GM21786 (cell line): ENCODE data around the gene B3GALNT1.

ENCODE experiments used
- ATAC-seq: cut with Tn5 transposase; IDR thresholded peaks from one replicate; pipeline ENCODE4 v1.9.1; 2021; ENCODE audit not compliant: unreplicated experiment

Gene B3GALNT1

DNA sequence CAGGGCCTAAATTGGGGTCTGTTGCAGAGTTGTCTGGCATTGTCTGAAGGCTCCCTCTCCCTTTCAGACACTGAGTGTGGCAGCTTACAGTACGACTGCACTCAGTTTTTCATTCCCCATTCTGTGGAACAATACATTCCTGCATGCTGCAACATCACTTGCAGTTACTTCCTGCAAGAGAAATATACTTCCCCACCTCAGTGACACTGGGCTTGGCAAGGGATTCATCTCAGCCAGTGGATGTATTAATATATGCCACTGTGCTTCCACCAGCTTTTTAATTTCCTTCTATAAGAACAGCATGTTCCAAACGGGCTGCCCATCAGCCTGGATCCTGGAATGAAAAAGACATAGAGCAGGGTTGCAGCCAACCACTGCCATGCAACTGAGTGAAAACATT lies 23.1 kb downstream of the B3GALNT1 start:
- peak; percentile 18 for ATAC-seq

DNA sequence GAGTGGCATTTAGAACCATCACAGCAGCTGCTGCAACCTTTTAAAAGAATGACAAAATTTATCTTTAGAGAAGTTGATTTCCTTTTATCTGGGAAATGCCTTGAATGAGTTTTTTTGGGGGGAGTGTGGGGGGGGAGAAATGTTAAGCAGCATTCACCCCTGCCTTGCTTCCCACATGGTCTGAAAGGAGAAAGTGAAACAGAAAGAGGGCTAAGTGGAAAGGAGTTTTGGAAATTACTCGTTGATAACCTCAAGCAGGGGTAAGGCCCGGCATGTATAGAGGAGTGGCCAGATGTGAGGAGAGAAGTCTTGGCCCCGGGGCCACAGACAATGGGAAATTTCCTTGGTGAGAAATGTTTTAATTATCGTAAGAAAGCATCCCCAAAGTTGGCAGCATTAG lies 23.5 kb downstream of the B3GALNT1 start:
- peak; percentile 92 for ATAC-seq

DNA sequence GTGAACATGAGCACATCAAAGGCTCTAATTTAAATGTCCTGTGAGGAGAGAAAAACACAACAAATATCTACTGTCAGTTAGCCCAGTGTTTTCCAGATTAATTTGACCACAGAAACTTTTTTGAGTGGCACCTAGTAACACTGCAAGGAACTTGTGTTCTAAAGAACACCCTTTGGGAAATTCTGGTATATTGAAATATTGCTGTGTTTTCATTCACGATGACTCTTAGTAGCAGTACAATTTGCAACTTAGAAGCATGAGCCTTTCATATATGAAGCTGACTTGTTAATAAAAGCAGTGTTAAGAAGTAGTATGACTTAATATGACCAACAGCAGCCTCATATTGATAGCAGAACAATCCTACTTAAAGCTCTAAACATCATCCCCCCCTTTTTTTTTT lies 32.0 kb downstream of the B3GALNT1 start:
- no peak for ATAC-seq

DNA sequence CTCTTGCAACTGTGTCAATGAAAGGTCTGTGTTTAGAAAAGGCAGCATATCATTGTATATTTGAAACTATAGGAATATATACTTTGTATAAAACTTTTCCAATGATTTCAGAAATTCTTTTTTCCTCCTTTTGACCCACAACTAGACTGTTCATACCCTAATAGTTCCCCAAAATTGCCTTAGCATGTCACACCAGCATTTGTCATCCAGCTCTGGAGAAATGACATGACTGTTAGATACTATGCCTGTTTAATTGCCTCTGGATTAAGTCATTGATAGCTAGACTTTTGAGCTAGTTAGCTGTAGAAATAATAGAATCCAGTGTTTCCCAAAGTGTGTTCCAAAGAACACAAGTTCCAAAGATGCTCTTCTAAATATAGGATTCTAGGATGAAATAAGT lies 32.4 kb downstream of the B3GALNT1 start:
- no peak for ATAC-seq

DNA sequence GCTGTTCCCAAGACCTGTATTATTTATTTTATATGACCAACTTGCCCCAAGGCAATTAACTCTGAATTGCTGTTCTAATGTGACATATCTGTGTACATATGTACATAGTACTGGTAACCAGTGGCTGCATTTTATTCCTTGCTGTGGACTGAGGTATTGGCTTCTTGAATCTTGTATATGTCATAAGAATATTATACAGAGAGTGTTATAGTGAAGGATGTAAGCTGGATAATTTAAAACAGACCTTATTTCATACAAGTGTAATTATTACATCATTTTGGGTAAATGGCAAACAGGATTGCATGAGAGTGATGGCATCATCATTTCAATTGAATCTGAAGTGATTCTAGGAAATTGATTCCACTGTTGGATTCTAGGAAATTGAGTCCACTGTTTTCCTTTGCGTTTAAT lies 32.9 kb downstream of the B3GALNT1 start:
- ATAC-seq, result no peak

DNA sequence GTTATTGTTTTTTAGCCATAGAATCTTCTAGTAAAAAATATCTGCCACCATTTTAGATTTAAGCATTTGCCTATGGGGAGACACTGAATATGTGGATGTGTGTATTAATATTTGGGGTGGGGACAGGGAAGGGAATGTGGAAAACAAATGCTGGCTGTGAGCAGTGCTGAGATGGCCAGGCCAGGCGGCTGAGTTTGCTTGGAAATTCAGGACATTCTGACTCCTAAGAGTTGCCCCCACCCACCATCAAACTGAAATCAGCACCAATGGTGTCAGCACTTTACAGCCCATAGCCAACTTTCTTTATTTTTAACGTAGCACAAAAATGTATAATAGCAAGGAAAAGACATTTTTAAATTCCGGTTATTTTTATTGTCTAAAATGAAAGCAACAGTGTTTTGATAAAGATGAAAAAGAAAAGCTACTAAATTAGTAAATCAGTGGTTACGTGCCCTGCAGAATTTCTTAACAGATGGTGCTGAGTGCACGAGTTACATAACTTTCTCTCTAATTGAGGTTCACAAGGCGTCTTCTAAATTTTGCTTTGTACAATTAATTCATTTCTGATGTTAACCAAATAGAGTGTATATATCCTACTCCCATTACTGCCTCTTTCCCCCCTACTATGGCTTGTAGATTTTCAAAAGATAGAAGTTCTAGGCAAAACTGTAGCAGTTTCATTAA lies 34.0 kb downstream of the B3GALNT1 start:
- ATAC-seq, result no peak

DNA sequence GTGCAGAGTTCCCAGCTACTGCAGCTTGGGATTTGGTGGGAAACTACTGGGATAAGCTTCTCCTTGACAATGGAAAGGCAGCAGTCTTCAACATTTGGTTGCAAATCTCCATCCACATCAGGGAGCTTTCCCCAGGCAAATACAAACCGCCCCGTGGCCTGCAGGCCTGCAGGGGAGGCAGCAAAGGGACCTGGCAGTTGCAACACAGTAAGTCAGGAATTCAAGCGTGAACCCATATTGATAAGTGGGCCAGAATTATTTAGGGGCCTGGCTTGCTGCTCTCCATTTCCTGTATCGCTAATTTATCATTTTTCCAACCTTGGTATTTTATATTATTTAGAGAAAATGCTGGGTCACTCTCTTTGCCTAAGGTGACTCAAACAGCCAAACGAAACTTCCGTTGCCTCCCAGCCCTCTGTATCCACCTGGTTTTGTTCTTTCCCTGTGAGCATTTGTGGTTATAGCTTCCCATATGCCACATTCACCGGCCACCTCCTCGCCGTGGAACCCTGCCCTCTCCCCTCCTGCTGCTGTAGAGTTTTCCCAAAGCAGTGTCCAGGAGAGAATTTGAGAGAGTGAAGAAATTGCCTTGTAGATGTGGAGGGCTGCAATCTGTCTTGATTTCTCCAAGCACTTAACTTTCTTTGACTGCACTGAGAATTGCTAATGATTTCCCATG lies 34.8 kb downstream of the B3GALNT1 start:
- no peak for ATAC-seq

DNA sequence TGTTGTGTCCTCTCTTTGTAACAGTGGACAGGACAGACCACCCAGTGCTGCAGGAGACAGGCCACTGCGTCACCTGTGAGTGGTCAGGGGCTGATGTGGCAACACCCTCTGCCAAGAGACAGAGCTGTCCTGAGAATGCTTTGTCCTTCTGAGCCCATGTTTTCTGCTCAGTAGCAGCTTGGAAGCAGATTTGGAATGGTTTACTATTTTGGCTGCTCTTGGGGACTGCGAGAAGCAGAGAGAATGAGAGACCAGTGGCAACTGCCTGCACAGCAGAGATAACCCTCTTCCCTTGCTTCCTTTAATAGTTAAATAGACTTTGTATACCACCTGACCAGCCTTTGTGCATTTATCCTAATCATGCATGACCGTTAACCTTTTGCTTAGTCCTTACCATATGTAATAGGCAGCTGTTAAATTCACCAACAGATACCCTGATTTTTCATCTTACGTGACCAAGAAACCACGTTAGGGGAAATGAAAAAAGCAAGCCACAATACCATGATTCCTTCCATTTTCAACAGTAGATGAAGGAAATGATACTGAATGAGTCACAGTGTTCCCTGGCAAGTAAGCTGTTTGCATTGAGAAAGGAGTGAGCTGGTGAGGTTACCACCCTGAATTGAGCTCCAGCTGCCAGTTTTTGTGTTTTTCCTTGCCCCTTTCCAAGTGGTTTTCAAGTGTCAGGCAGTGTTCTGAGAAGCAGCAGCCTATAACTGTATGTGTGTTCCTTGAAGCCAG lies 35.5 kb downstream of the B3GALNT1 start:
- ATAC-seq, result peak; percentile 96

DNA sequence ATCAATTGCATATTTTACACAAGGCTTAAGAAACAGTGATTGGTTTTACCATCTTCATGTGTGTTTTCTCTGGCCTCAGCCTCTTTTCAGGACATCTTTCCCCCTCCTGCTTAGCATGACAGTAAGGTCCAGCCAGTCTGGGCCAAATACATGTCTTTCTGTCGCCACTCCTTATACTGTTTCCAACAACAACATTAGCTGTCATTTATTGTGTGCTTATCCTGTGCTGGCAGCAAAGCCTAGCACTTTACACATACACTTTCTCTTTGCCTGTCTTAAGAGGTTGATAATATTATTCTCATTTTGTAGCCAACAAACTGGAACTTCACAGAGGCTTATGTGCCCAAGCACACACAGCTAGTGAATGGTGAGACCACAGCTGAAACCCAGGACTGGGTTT lies 37.8 kb downstream of the B3GALNT1 start:
- ATAC-seq, result no peak

DNA sequence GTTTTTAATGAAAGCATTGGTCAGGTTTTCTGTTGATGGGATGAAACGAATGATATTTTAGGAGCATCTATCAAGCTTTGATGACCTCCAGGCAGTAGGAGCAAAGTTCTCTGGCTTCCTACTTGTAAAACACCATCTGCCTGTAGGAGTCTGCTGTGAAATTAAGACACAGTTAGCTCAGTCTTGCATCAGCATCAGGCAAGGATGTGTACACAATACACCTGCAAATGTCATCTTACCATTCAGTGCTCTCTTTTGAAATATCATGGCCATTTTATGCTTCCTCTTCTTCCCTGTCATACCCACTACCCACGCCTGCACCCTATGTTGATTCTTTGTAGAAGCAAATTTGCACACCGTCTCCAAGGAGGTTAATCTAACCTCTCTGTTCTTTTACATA lies 38.2 kb downstream of the B3GALNT1 start:
- ATAC-seq, result no peak

DNA sequence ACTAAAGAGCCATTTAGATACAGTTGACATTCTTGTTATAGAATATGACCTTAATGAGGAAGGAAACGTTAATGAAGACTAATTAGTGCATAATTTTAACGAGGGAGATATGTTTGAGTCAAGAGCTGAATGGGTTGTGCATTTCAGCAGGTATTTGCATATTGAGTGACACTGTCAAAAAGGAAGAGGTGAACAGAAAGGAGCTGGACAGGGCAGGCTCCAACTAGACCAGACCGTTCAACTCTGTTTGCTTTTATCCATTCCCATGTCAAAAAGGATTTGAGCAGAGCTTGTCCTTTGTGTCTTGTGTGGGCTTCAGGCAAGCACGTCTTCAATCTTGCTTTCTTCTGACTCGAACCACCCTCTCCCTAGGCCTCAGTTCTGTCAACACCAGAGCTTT lies 40.7 kb downstream of the B3GALNT1 start:
- no peak for ATAC-seq

DNA sequence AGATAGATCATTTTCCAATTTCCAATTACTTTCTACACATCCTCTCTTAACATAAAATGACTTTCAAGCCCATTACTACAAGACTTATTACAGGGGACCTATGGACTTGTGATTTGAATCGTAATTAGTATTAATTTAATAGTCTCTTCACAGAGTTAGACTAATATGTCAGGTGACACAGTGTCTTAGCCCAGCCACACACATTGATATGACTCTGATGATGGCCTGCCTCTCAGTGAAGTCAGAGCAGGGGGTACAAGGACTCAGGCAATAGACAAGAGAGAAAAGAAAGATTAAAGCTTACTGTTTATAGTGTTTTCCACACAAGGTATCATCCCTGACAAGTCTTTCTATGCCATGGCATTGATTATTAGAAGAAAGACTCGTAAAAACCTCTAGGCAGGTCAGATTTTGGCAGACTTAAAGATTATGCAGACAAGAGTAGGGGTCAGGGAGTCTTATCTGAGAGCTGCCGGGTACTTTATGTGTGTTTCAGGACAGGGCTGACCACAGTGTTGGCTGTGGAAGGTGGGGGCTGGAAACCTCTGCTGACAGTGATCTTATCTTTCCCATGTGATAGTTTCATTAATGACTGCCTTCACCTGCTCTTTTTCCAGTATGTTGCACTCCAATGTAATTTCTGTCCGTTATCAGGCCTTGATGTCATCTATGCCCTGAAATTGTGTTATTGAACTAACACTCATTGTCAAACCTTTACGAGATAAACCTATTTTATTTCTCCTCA lies 50.1 kb downstream of the B3GALNT1 start:
- ATAC-seq, result no peak

DNA sequence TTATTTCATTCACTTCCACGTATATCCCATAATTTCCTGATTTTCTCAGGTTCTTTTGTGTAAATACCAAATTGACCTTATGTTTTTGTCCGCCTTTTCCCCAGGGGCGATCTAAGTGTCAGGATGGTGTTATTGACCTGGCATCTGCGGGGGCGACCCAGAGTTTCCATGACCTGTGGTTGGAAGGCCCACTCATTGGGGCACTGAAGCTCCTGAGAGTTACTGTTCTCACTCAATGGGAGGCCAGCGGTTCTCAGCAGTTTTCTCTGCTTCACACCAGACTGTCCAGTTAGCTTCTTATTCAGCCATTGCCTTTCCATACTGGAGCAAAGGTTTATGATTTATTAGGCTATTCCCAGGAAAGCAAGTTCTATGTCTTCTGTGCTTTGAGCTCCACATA lies 53.3 kb downstream of the B3GALNT1 start:
- ATAC-seq, result no peak

DNA sequence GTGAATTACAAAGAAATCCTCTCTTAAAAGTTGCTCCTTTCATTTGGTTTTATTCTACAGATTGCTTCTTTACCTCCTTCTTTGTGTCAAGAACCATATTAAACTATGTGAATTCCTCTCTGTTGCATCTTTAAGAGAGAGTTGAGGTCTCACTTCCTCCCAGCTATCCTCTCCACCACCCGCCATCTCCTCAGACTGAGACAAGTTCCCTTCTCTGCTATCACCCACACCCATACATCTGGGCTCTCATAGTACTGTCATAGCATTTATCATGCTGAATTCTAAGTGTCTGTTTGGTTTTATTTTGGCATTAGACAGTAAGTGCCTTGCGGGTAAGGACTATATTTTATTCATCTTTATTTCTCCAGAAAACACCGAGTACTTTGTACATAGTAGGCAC lies 54.2 kb downstream of the B3GALNT1 start:
- ATAC-seq, result peak; percentile 70

DNA sequence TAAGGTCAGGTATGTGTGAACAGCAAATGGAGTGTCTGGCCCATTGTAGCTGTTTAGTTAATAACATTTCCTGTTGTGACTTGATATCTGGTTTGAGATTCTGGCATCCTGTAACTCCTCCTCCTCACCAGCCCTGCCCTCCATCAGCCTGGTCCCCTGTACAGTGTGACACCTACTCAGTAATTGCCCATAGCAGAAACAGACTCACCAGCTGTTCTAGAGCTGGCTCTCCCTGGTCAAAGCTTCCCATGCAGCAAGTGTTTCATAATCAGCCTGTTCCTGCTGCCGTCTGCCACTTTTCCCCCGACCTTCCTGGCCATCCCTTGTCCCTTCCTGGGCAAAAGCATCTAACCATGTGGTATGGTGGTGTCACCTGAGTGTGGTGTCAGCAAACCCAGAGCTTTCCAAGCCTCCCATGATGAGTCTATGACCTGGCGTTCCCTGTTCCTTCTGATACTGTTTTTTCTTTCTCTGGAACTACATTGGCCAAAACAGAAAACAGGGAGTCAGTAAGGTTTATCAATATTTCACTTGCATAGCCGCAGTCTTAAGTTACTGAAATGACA lies 55.4 kb downstream of the B3GALNT1 start:
- ATAC-seq, result no peak

DNA sequence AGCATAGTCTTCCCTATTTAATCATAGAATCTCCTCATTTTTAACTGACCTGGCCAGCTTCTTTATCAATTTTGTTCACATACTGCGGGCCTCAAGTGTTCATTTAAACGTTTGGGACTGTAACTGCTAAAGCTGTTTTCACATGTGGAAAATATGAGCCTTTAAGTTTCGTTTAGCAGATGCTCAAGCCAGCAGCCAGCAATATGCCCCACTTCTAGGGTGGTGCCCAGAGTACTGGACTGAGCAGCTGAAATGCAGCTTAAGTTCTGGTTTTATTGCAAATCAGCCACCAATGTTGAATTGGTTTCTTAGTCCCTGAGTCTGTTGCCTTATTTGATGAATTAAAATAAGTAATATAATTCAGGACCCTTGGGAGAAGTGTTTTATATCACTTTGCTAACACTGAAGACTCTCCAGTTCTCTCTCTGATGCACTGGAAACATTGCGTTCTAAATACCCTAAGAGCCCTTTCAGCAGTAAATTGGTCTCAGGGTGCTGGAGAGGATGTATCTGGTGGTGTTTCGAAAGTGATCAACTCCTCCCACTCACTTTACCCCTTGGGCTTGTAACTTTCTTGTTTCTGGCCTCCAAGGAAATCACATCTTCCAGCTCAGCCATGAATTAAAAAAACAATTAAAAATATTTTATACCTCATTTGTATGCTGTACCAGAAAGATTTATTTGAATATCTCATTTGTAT lies 61.7 kb downstream of the B3GALNT1 start:
- peak; percentile 87 for ATAC-seq

DNA sequence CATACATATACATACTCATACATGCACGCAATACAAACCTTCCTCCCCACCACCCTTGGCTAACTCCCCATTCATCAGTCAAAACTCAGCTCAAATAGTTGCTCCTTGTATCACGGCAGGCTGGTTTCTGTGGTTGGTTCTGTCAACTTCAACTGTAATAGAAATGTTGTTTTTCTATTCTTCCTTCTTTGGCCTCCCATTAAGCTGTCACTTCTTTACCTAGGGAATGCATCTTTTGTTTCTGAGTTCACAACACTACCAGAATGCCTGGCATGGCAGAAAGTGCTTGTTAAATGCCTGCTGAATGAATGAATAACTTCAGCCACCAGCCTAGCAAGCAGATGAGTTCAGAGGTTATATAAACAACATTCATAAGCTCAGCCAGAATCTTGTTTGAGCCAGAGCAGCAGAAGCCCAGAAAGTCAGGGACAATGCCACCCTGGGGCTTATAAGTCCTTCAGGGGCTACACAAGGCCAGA lies 63.1 kb downstream of the B3GALNT1 start:
- ATAC-seq, result peak; percentile 58

DNA sequence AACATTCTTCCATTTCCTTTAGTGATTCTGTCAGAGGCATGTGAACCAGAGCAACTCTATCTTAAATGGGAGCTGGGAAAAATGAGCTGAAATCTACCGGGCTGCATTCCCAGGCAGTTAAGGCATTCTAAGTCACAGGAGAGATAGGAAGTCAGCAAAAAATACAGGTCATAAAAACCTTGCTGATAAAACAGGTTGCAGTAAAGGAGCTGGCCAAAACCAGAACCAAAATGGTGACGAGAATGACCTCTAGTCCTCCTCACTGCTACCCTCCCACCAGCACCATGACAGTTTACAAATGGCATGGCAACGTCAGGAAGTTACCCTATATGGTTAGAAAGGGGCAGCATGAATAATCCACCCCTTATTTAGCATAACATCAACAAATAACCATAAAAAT lies 66.4 kb downstream of the B3GALNT1 start:
- ATAC-seq, result no peak

DNA sequence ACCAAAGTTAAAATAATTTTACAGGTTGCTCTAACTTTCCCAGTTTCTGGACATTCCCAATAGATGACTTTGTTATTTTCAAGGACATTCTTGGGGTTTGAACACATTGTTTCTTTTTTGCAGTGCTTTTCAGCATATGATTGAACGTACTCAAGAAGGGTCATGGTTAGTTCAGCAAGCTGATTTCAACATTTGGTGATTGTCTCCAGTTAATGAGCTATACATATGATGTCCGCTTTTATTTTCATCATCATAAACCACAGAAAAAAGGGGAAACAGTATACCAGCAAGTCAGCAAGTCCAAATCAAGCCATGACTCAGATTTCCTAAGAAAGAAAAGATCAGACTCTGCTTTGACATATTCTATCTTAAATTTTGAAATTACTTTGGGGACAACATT lies 69.4 kb downstream of the B3GALNT1 start:
- ATAC-seq, result no peak

DNA sequence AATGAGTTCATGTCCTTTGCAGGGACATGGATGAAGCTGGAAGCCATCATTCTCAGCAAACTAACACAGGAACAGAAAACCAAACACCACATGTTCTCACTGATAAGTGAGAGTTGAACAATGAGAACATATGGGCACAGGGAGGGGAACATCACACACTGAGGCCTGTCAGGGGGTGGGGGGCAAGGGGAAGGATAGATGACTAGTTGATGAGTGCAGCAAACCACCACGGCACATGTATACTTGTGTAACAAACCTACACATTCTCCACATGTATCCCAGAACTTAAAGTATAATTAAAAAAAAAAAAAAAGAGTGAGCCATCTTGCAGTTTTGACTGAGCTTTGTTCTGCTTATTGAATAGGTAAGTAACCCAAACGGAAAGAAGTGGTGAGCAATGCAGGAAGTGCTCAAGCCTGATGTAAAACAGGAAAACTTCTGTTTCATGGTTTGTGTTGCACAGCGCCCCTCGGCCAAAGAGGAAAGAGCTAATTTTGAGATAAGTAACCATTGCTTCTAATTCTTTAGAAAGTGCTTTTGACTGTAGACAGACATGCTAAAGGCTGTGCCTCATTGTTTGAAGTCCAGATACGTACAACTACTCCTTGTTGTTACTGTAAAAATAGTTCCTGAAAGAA lies 70.1 kb downstream of the B3GALNT1 start:
- ATAC-seq, result peak; percentile 94
